Hepatocyte (in vitro differentiated cells): ENCODE results near the gene CACHD1. TPM values are rescaled to one million over a fixed set of nuclear protein-coding genes. Genes with fewer than 3 reads are reported as not detected.

Source experiments
- DNase-seq: peaks from one replicate; pipeline ENCODE4 v3.0.0-alpha.2; 2016; ENCODE audit warnings: low spot score
- H2AFZ ChIP-seq: fragments of 200-600 bp; sonication (generic); 2 replicates; pipeline ENCODE4 v1.6.0; 2016; ENCODE audit warnings: antibody characterized with exemption, mild to moderate bottlenecking
- H3K27ac ChIP-seq: fragments of 200-600 bp; sonication (generic); 2 replicates; pipeline ENCODE4 v1.5.1; 2016; ENCODE audit warnings: mild to moderate bottlenecking
- H3K27me3 ChIP-seq: fragments of 200-600 bp; sonication (generic); 2 replicates; pipeline ENCODE4 v1.6.1; 2016
- H3K36me3 ChIP-seq: fragments of 200-600 bp; sonication (generic); replicated peaks from 2 replicates; pipeline ENCODE4 v1.5.1; 2016; ENCODE audit warnings: low read depth; ENCODE audit not compliant: insufficient read depth
- H3K4me1 ChIP-seq: fragments of 200-600 bp; sonication (generic); 2 replicates; pipeline ENCODE4 v1.5.1; 2016; ENCODE audit warnings: mild to moderate bottlenecking, moderate library complexity; ENCODE audit not compliant: insufficient read depth
- H3K4me2 ChIP-seq: fragments of 200-600 bp; sonication (generic); 2 replicates; pipeline ENCODE4 v1.6.0; 2016
- H3K4me3 ChIP-seq: fragments of 200-600 bp; sonication (generic); 2 replicates; pipeline ENCODE4 v1.5.1; 2016; ENCODE audit warnings: mild to moderate bottlenecking
- H3K79me2 ChIP-seq: fragments of 200-600 bp; sonication (generic); 2 replicates; pipeline ENCODE4 v1.6.0; 2017; ENCODE audit warnings: mild to moderate bottlenecking
- H3K9me2 ChIP-seq: fragments of 200-600 bp; sonication (generic); replicated peaks from 2 replicates; pipeline ENCODE4 v1.6.0; 2017; ENCODE audit warnings: mild to moderate bottlenecking; ENCODE audit not compliant: insufficient read depth
- H3K9me3 ChIP-seq: fragments of 200-600 bp; sonication (generic); 2 replicates; pipeline ENCODE4 v1.5.1; 2016; ENCODE audit warnings: low read depth, mild to moderate bottlenecking
- H4K20me1 ChIP-seq: fragments of 200-600 bp; sonication (generic); 2 replicates; pipeline ENCODE4 v1.6.0; 2016; ENCODE audit warnings: mild to moderate bottlenecking; ENCODE audit not compliant: insufficient read depth, poor library complexity, severe bottlenecking
- EZH2 ChIP-seq: fragments of 200-600 bp; sonication (generic); IDR thresholded peaks from 2 replicates; pipeline ENCODE4 v1.6.1; 2016; ENCODE audit warnings: antibody characterized with exemption, mild to moderate bottlenecking, borderline replicate concordance
- EZH2phosphoT487 ChIP-seq: fragments of 200-600 bp; sonication (generic); IDR thresholded peaks from one replicate; pipeline ENCODE4 v1.6.1; 2018; ENCODE audit warnings: antibody characterized with exemption, mild to moderate bottlenecking, low read depth, moderate library complexity; ENCODE audit not compliant: unreplicated experiment, severe bottlenecking
- WGBS: methylation state at CpG from one replicate; pipeline ENCODE4 v1.1.6; 2016; ENCODE audit warnings: low lambda C conversion rate; ENCODE audit errors: missing lambda C conversion rate; 5-methylcytosine and 5-hydroxymethylcytosine counted together
- polyA plus RNA-seq: library from polyadenylated mRNA; unstranded; fragments of >200 nt; fragmentation: Nextera tagmentation; extraction: Ambion mirVana; gene quantifications from 2 replicates; pipeline ENCODE4 v1.2.1, GENCODE V29; 2016
- total RNA-seq: library from RNA; depleted of rRNA; stranded (reverse); fragments of >200 nt; gene quantifications from 2 replicates; pipeline ENCODE4 v1.2.3, GENCODE V29; 2014
- TF ChIP-seq, protein P1 (sequence below): fragments of 200-600 bp; sonication (generic); IDR thresholded peaks from 2 replicates; pipeline ENCODE4 v1.5.1; 2016; ENCODE audit warnings: antibody characterized with exemption, mild to moderate bottlenecking; ENCODE audit not compliant: poor library complexity

Gene CACHD1
- total and polyA plus RNA-seq, 2 experiments from 2014 or later, result 23.8 to 39.7 TPM

DNA sequence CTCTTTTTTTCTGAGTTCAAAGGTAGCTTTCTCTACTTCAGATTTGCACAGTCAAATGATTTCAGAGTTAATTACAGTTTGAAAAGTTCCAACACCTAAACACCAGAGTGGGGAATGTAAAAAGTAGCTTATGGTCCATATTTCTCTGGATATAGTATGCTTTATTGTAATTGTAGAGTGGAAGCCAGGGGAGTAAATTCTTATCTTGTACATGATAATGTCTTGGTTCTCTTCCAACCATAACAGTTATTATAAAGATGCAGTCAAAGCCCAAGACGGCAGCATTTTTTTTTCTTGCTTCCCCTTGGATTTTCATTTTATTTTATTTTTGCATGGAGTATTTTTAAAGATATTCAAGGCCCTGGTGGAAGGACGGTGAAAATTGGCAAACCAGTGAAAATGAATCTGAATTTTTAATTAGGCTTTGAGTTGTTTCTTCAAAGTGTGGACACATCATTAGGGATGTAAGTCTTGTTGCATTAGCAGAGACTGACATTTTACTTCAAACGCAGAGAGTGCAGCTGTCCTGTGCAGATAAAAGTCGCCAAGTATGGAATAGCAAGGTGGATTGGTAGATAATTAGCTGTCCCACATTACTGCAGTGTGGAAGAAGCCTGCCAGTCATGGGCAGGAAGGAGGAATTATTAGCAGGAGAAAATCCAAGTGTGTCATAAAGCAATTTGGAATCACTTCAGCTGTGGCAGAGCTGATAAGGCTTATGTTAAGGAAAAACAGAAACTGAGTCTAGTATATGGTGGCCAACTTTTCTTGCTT is 11.3 kb downstream of the CACHD1 start:
- Histone ChIP-seq H3K4me1 (peaks cover 69% of the 10 kb centered on the region), H3K4me2 (peak overlapping the region; percentile 58), H3K36me3 (no peaks in the 10 kb centered on the region), H3K79me2 (peaks cover 97% of the 10 kb centered on the region), H4K20me1 (peaks cover 27% of the 10 kb centered on the region), H3K9me2 (no peaks in the 10 kb centered on the region), H3K4me3 (no peak overlapping the region), H3K27me3 (no peaks in the 10 kb centered on the region), H3K27ac (peak overlapping the region; percentile 1), H3K9me3 (no peaks in the 10 kb centered on the region), H2AFZ (no peak overlapping the region)
- 40% methylated on average over 4 of the region's 4 CpGs for WGBS
- TF ChIP-seq, protein P1, sequence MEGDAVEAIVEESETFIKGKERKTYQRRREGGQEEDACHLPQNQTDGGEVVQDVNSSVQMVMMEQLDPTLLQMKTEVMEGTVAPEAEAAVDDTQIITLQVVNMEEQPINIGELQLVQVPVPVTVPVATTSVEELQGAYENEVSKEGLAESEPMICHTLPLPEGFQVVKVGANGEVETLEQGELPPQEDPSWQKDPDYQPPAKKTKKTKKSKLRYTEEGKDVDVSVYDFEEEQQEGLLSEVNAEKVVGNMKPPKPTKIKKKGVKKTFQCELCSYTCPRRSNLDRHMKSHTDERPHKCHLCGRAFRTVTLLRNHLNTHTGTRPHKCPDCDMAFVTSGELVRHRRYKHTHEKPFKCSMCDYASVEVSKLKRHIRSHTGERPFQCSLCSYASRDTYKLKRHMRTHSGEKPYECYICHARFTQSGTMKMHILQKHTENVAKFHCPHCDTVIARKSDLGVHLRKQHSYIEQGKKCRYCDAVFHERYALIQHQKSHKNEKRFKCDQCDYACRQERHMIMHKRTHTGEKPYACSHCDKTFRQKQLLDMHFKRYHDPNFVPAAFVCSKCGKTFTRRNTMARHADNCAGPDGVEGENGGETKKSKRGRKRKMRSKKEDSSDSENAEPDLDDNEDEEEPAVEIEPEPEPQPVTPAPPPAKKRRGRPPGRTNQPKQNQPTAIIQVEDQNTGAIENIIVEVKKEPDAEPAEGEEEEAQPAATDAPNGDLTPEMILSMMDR, result no peak
- TF ChIP-seq EZH2phosphoT487, result no peak
- no peak for TF ChIP-seq EZH2
- no peak for DNase-seq

DNA sequence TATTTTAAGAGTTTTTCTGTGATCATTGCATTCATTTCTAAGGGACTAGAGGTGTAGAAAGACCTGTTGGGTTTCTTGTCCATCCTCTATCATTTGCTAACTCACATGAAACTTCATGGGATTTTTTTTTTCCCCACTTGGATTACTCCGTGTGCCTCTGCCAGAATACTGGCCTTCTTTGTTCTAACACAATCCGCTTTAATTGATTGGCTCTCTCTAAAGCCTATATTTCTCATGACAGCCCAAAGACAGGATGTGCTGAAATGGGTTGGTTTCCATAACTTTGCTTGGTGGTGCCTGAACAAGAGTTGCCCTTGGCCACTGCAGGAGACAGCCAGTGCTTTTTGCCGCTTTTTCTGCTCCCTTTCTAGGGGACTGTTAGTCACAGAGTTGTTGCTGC is 12.2 kb downstream of the CACHD1 start:
- Histone ChIP-seq H4K20me1 (peaks cover 25% of the 10 kb centered on the region), H3K4me2 (peak overlapping the region; percentile 58), H3K4me1 (peaks cover 59% of the 10 kb centered on the region), H3K9me3 (no peaks in the 10 kb centered on the region), H3K36me3 (no peaks in the 10 kb centered on the region), H3K79me2 (peaks cover 98% of the 10 kb centered on the region), H3K27me3 (no peaks in the 10 kb centered on the region), H3K27ac (peak overlapping the region; percentile 70), H3K4me3 (no peak overlapping the region), H2AFZ (no peak overlapping the region), H3K9me2 (no peaks in the 10 kb centered on the region)
- DNase-seq, result no peak
- 84% methylated on average over 3 of the region's 3 CpGs for WGBS
- no peak for TF ChIP-seq EZH2
- TF ChIP-seq, protein P1, result no peak
- TF ChIP-seq EZH2phosphoT487, result no peak

DNA sequence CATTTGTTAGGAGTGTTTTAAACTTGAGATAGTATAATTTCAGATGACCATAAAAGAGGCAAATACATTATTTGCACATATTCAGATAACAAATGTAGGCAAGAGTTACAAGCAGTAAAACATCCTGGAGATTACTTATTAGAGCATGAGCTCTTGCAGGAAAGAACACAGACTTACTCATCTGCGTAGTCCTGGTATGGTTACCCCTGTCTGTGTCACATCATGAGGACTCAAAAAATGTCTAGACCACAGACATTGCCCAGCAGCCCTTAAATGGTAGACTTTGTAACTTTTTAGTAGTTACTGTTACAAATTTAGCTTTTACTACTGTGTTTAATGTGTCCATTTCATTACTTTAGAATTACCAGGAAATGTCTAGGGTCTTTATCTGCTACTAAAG is 12.8 kb downstream of the CACHD1 start:
- DNase-seq, result peak; percentile 28
- H3K4me1 ChIP-seq, result peaks cover 55% of the 10 kb centered on the region
- H3K79me2 ChIP-seq, result peaks cover 100% of the 10 kb centered on the region
- TF ChIP-seq EZH2phosphoT487 (no peak), EZH2 (no peak)
- TF ChIP-seq, protein P1, result no peak
- peaks cover 25% of the 10 kb centered on the region for H4K20me1 ChIP-seq
- no peaks in the 10 kb centered on the region for H3K9me3 ChIP-seq
- peak overlapping the region; percentile 58 for H3K4me2 ChIP-seq
- H3K27ac ChIP-seq, result peak overlapping the region; percentile 70
- H3K9me2 ChIP-seq, result no peaks in the 10 kb centered on the region
- H3K27me3 ChIP-seq, result no peaks in the 10 kb centered on the region
- no peaks in the 10 kb centered on the region for H3K36me3 ChIP-seq
- no peak overlapping the region for H2AFZ ChIP-seq
- WGBS, result 24% methylated on average over 1 of the region's 1 CpG
- no peak overlapping the region for H3K4me3 ChIP-seq
